ENCODE data around the gene CIAO2B.

GRCh38 chr16:66902648-66903543, 31.3 kb downstream of the CIAO2B start:
- TF ChIP-seq GATA2 (IDR thresholded peaks at IDR 0.05; ENCODE audit: low read depth, low read length) = no peak
- no peak for TF ChIP-seq GATA3 (IDR thresholded peaks at IDR 0.05; ENCODE audit: low read depth, low read length)
